HEK293 (cell line): ENCODE measurements around the gene SYCP2.

Source experiments
- CTCF ChIA-PET: fragments of 350-600 bp; formaldehyde crosslinking; extraction: SDS; loops from one replicate; lab custom pipeline; 2021; ENCODE audit warnings: antibody characterized with exemption; lab: Yijun Ruan, JAX
- POLR2A ChIA-PET: fragments of 300-600 bp; formaldehyde crosslinking; extraction: SDS; loops from one replicate; lab custom pipeline; 2020; ENCODE audit warnings: antibody characterized with exemption, inconsistent platforms; lab: Yijun Ruan, JAX
- H3K27ac ChIP-seq: fragments of 200-500 bp; sonication (Bioruptor generic); 2 replicates; pipeline ENCODE4 v1.5.1; 2014; ENCODE audit warnings: low read depth, low read length, control low read depth, inconsistent platforms; ENCODE audit errors: extremely low read depth
- H3K36me3 ChIP-seq, 2 experiments: fragments of 200-500 bp in 1 of 2; sonication (Bioruptor generic) in 1 of 2; 1 replicate in 1 of 2; 2 replicates in 1 of 2; pipeline ENCODE4 v1.5.1; 2014 to 2017; ENCODE audit warnings: inconsistent platforms in 2 of 2, low read length in 2 of 2; ENCODE audit not compliant: control insufficient read depth in 2 of 2, insufficient read depth in 1 of 2
- H3K4me1 ChIP-seq: fragments of 200-500 bp; sonication (Bioruptor generic); 2 replicates; pipeline ENCODE4 v1.5.1; 2014; ENCODE audit warnings: mild to moderate bottlenecking, low read length, inconsistent platforms; ENCODE audit not compliant: control insufficient read depth, insufficient read depth
- H3K4me3 ChIP-seq: 2 replicates; pipeline ENCODE4 v1.5.1; 2011; ENCODE audit warnings: low read depth, mild to moderate bottlenecking, control low read depth, low read length, moderate library complexity
- H3K9me3 ChIP-seq: fragments of 200-500 bp; sonication (Bioruptor generic); 2 replicates; pipeline ENCODE4 v1.5.1; 2014; ENCODE audit warnings: low read depth, low read length, inconsistent platforms; ENCODE audit not compliant: control insufficient read depth, insufficient read depth
- ELK4 ChIP-seq: IDR thresholded peaks from 2 replicates; pipeline ENCODE4 v1.6.1; 2011; ENCODE audit warnings: mild to moderate bottlenecking, low read depth, low read length, borderline replicate concordance
- HIC1 ChIP-seq: fragments of 450-650 bp; formaldehyde crosslinking; IDR thresholded peaks from 2 replicates; pipeline ENCODE4 v1.5.1; 2016; ENCODE audit warnings: missing biosample characterization, missing genetic modification characterization
- HOXC10 ChIP-seq: sonication (generic); formaldehyde crosslinking; IDR thresholded peaks from 2 replicates; pipeline ENCODE4 v1.8.1; 2023; ENCODE audit warnings: mild to moderate bottlenecking, missing genetic modification reagents
- INSM2 ChIP-seq: fragments of 450-650 bp; formaldehyde crosslinking; IDR thresholded peaks from 2 replicates; pipeline ENCODE4 v1.5.1; 2016; ENCODE audit warnings: missing biosample characterization, missing genetic modification characterization
- SCRT2 ChIP-seq: fragments of 450-650 bp; formaldehyde crosslinking; IDR thresholded peaks from 2 replicates; pipeline ENCODE4 v1.5.1; 2016; ENCODE audit warnings: missing biosample characterization, missing genetic modification characterization
- ZBTB1 ChIP-seq: fragments of 450-650 bp; formaldehyde crosslinking; IDR thresholded peaks from 2 replicates; pipeline ENCODE4 v1.5.1; 2016; ENCODE audit warnings: missing biosample characterization, missing genetic modification characterization
- ZBTB10 ChIP-seq: fragments of 450-650 bp; formaldehyde crosslinking; IDR thresholded peaks from 2 replicates; pipeline ENCODE4 v1.5.1; 2016; ENCODE audit warnings: missing biosample characterization, missing genetic modification characterization
- ZBTB49 ChIP-seq: fragments of 450-650 bp; formaldehyde crosslinking; IDR thresholded peaks from 2 replicates; pipeline ENCODE4 v1.5.1; 2016; ENCODE audit warnings: missing biosample characterization, missing genetic modification characterization, low read depth
- ZFHX2 ChIP-seq: fragments of 450-650 bp; formaldehyde crosslinking; conservative IDR thresholded peaks from 2 replicates; pipeline ENCODE4 v1.5.1; 2016; ENCODE audit warnings: missing biosample characterization, missing genetic modification characterization
- ZNF114 ChIP-seq: fragments of 450-650 bp; formaldehyde crosslinking; IDR thresholded peaks from 2 replicates; pipeline ENCODE4 v1.5.0; 2017; ENCODE audit warnings: missing biosample characterization, missing genetic modification characterization
- ZNF138 ChIP-seq: fragments of 450-650 bp; formaldehyde crosslinking; IDR thresholded peaks from 2 replicates; pipeline ENCODE4 v1.5.1; 2016; ENCODE audit warnings: missing biosample characterization, missing genetic modification characterization, borderline replicate concordance
- ZNF175 ChIP-seq: fragments of 450-650 bp; formaldehyde crosslinking; IDR thresholded peaks from 2 replicates; pipeline ENCODE4 v1.5.1; 2016; ENCODE audit warnings: missing biosample characterization, missing genetic modification characterization
- ZNF341 ChIP-seq: fragments of 450-650 bp; formaldehyde crosslinking; IDR thresholded peaks from 2 replicates; pipeline ENCODE4; 2016; ENCODE audit warnings: low read depth, missing biosample characterization, missing genetic modification characterization
- ZNF398 ChIP-seq: fragments of 450-650 bp; formaldehyde crosslinking; IDR thresholded peaks from 2 replicates; pipeline ENCODE4 v1.5.1; 2017; ENCODE audit warnings: missing biosample characterization, missing genetic modification characterization
- ZNF48 ChIP-seq: fragments of 450-650 bp; formaldehyde crosslinking; IDR thresholded peaks from 2 replicates; pipeline ENCODE4 v1.5.1; 2016; ENCODE audit warnings: missing biosample characterization, missing genetic modification characterization
- ZNF514 ChIP-seq: fragments of 450-650 bp; formaldehyde crosslinking; IDR thresholded peaks from 2 replicates; pipeline ENCODE4 v1.5.1; 2016; ENCODE audit warnings: missing biosample characterization, missing genetic modification characterization
- ZNF549 ChIP-seq: fragments of 450-650 bp; IDR thresholded peaks from 2 replicates; pipeline ENCODE4 v1.5.1; 2018; ENCODE audit warnings: missing biosample characterization, missing genetic modification characterization, mild to moderate bottlenecking, inconsistent platforms, moderate library complexity
- ZNF692 ChIP-seq: fragments of 450-650 bp; formaldehyde crosslinking; IDR thresholded peaks from 2 replicates; pipeline ENCODE4 v1.5.1; 2016; ENCODE audit warnings: missing biosample characterization, missing genetic modification characterization
- ZNF701 ChIP-seq: fragments of 450-650 bp; formaldehyde crosslinking; IDR thresholded peaks from 2 replicates; pipeline ENCODE4 v1.5.1; 2016; ENCODE audit warnings: missing biosample characterization, missing genetic modification characterization
- ZNF707 ChIP-seq: fragments of 450-650 bp; formaldehyde crosslinking; IDR thresholded peaks from 2 replicates; pipeline ENCODE4 v1.5.1; 2016; ENCODE audit warnings: missing biosample characterization, missing genetic modification characterization
- ZNF837 ChIP-seq: fragments of 450-650 bp; formaldehyde crosslinking; IDR thresholded peaks from 2 replicates; pipeline ENCODE4 v1.5.1; 2016; ENCODE audit warnings: missing biosample characterization, missing genetic modification characterization

The SYCP2 gene

GRCh38 chr20:59819496-59820203 lies 113.8 kb downstream of the SYCP2 start (continued):
- TF ChIP-seq INSM2 (tag by site-specific recombination) (no peak), HIC1 (tag by site-specific recombination) (no peak), ZNF341 (tag by site-specific recombination) (no peak)
- TF ChIP-seq, all 188 proteins: peak for 0

GRCh38 chr20:59818911-59819310 lies 114.5 kb downstream of the SYCP2 start:
- Histone ChIP-seq H3K4me3 (no peak overlapping the region), H3K27ac (no peak overlapping the region), H3K9me3 (no peaks in the 10 kb centered on the region), H3K36me3 (no peaks in the 10 kb centered on the region), H3K4me1 (no peaks in the 10 kb centered on the region; the same call in 1 of the 2 replicates)
- POLR2A ChIA-PET, result interaction anchor here (0.7 kb wide), 1 partner anchor 12 kb away, joined by 5 read pairs; no protein-coding TSS in a partner anchor
- CTCF ChIA-PET, result interaction anchor here (0.6 kb wide), 1 partner anchor 36 kb away, joined by 5 read pairs; no protein-coding TSS in a partner anchor
- TF ChIP-seq ZNF398 (tag by site-specific recombination), result no peak
- TF ChIP-seq ZNF48, result no peak
- TF ChIP-seq HOXC10, result no peak
- TF ChIP-seq ZNF837 (tag by site-specific recombination), result no peak
- no peak for TF ChIP-seq ZBTB10 (tag by site-specific recombination)
- no peak for TF ChIP-seq ZNF707 (tag by site-specific recombination)
- no peak for TF ChIP-seq ZNF341 (tag by site-specific recombination)
- no peak for TF ChIP-seq ZFHX2
- TF ChIP-seq ZNF514, result no peak
- no peak for TF ChIP-seq ZNF549 (tag by site-specific recombination)
- TF ChIP-seq ZBTB49 (tag by site-specific recombination), result no peak
- TF ChIP-seq ZNF175 (tag by site-specific recombination), result no peak
- no peak for TF ChIP-seq SCRT2 (tag by site-specific recombination)
- TF ChIP-seq ZNF692 (tag by site-specific recombination), result no peak
- no peak for TF ChIP-seq ZNF701 (tag by site-specific recombination)
- no peak for TF ChIP-seq ZBTB1 (tag by site-specific recombination)
- no peak for TF ChIP-seq ZNF114 (tag by site-specific recombination)
- TF ChIP-seq ZNF138 (tag by site-specific recombination), result no peak
- TF ChIP-seq ELK4, result no peak
